Stimulated activated CD8-positive, alpha-beta memory T cell treated with anti-CD3 and anti-CD28 coated beads, Interleukin-12 subunit alpha, Interleukin-12 subunit beta, amount 100 ng/mL, for 4 hours (primary cell): ENCODE measurements around the gene LIPT2.
"Not testable (repeated sequence)": the region's sequence is repeated elsewhere in the genome, so short reads cannot be mapped to it uniquely, and the experiment has no call there.

Experiments used
- DNase-seq: peaks from one replicate; pipeline ENCODE4 v3.0.0-alpha.2; 2020; ENCODE audit warnings: low read depth

LIPT2 gene

GRCh38 chr11:74492974-74493790 is at the start of gene LIPT2:
LIPT2 (minus strand) TSS chr11:74493724; CDS start chr11:74493703, 21 bp downstream.
- DNase-seq: peak; percentile 95

- no peak for DNase-seq
These were observed 47.9 kb upstream of the LIPT2 start for GRCh38 chr11:74541466-74541865.

- DNase-seq: no peak
These were observed 46.7 kb upstream of the LIPT2 start for GRCh38 chr11:74540270-74540669.

GRCh38 chr11:74538680-74539079 is 45.2 kb upstream of the LIPT2 start:
- DNase-seq: no peak

- no peak for DNase-seq
These were observed 42.0 kb upstream of the LIPT2 start for GRCh38 chr11:74535371-74536160.

- not testable (repeated sequence) for DNase-seq
These were observed 41.4 kb upstream of the LIPT2 start for GRCh38 chr11:74534946-74535275.

- DNase-seq: no peak
These were observed 40.9 kb upstream of the LIPT2 start for GRCh38 chr11:74534216-74534945.

GRCh38 chr11:74533421-74533820 is 39.9 kb upstream of the LIPT2 start:
- DNase-seq: no peak

- no peak for DNase-seq
These were observed 39.1 kb upstream of the LIPT2 start for GRCh38 chr11:74532501-74533246.

- DNase-seq: no peak
These were observed 31.5 kb upstream of the LIPT2 start for GRCh38 chr11:74524978-74525377.

GRCh38 chr11:74524501-74524900 is 31.0 kb upstream of the LIPT2 start:
- DNase-seq: no peak

GRCh38 chr11:74522776-74523175 is 29.3 kb upstream of the LIPT2 start:
- DNase-seq: no peak

- DNase-seq: no peak
These were observed 28.2 kb upstream of the LIPT2 start for GRCh38 chr11:74521666-74522252.

GRCh38 chr11:74520927-74521665 is 27.6 kb upstream of the LIPT2 start:
- DNase-seq: no peak

- no peak for DNase-seq
These were observed 26.8 kb upstream of the LIPT2 start for GRCh38 chr11:74520316-74520715.

- no peak for DNase-seq
These were observed 26.2 kb upstream of the LIPT2 start for GRCh38 chr11:74519710-74520109.

GRCh38 chr11:74517592-74517991 is 24.1 kb upstream of the LIPT2 start:
- not testable (repeated sequence) for DNase-seq

GRCh38 chr11:74507582-74507981 is 14.1 kb upstream of the LIPT2 start:
- DNase-seq: no peak

- no peak for DNase-seq
These were observed 13.3 kb upstream of the LIPT2 start for GRCh38 chr11:74506823-74507222.

- DNase-seq: no peak
These were observed 12.4 kb upstream of the LIPT2 start for GRCh38 chr11:74505911-74506310.
